ENCODE measurements around the gene TIMP4. TPM values are rescaled to one million over a fixed set of nuclear protein-coding genes. Genes with fewer than 3 reads are reported as not detected.

Gene TIMP4
- total RNA-seq, 1 donor from 2014 or later: not detected

- Mint-ChIP-seq H3K4me3 (ENCODE audit: low read depth) (no peak overlapping the region), H3K27me3 (no peaks in the 10 kb centered on the region), H3K27ac (no peak overlapping the region), H3K9me3 (ENCODE audit: low read depth) (no peaks in the 10 kb centered on the region), H3K36me3 (ENCODE audit: insufficient read depth) (no peaks in the 10 kb centered on the region), H3K4me1 (ENCODE audit: low read depth) (no peaks in the 10 kb centered on the region)
- no peak for TF ChIP-seq CTCF (IDR thresholded peaks at IDR 0.05; ENCODE audit: unreplicated experiment)
- no peak for DNase-seq (ENCODE audit: low spot score, unreplicated experiment)
These were observed 38.2 kb downstream of the TIMP4 start for GRCh38 chr3:12120374-12121140.

GRCh38 chr3:12117473-12117872, 41.2 kb downstream of the TIMP4 start:
- H3K9me3 Mint-ChIP-seq (ENCODE audit: low read depth): no peaks in the 10 kb centered on the region
- no peaks in the 10 kb centered on the region for H3K4me1 Mint-ChIP-seq (ENCODE audit: low read depth)
- TF ChIP-seq CTCF (IDR thresholded peaks at IDR 0.05; ENCODE audit: unreplicated experiment): no peak
- H3K27ac Mint-ChIP-seq: no peak overlapping the region
- no peaks in the 10 kb centered on the region for H3K27me3 Mint-ChIP-seq
- H3K4me3 Mint-ChIP-seq (ENCODE audit: low read depth): no peak overlapping the region
- no peak for DNase-seq (ENCODE audit: low spot score, unreplicated experiment)
- H3K36me3 Mint-ChIP-seq (ENCODE audit: insufficient read depth): no peaks in the 10 kb centered on the region

GRCh38 chr3:12116870-12117269, 41.8 kb downstream of the TIMP4 start:
- H3K4me1 Mint-ChIP-seq (ENCODE audit: low read depth): no peaks in the 10 kb centered on the region
- no peaks in the 10 kb centered on the region for H3K27me3 Mint-ChIP-seq
- H3K4me3 Mint-ChIP-seq (ENCODE audit: low read depth): no peak overlapping the region
- no peaks in the 10 kb centered on the region for H3K36me3 Mint-ChIP-seq (ENCODE audit: insufficient read depth)
- DNase-seq (ENCODE audit: low spot score, unreplicated experiment): no peak
- TF ChIP-seq CTCF (IDR thresholded peaks at IDR 0.05; ENCODE audit: unreplicated experiment): no peak
- no peak overlapping the region for H3K27ac Mint-ChIP-seq
- H3K9me3 Mint-ChIP-seq (ENCODE audit: low read depth): no peaks in the 10 kb centered on the region

- no peaks in the 10 kb centered on the region for H3K4me1 Mint-ChIP-seq (ENCODE audit: low read depth)
- H3K9me3 Mint-ChIP-seq (ENCODE audit: low read depth): peaks cover 9% of the 10 kb centered on the region
- H3K4me3 Mint-ChIP-seq (ENCODE audit: low read depth): no peak overlapping the region
- H3K36me3 Mint-ChIP-seq (ENCODE audit: insufficient read depth): peaks cover 2% of the 10 kb centered on the region
- no peak overlapping the region for H3K27ac Mint-ChIP-seq
- no peak for TF ChIP-seq CTCF (IDR thresholded peaks at IDR 0.05; ENCODE audit: unreplicated experiment)
- DNase-seq (ENCODE audit: low spot score, unreplicated experiment): no peak
- no peaks in the 10 kb centered on the region for H3K27me3 Mint-ChIP-seq
These were observed 42.9 kb downstream of the TIMP4 start for GRCh38 chr3:12115849-12116248.

- H3K36me3 Mint-ChIP-seq (ENCODE audit: insufficient read depth): peaks cover 2% of the 10 kb centered on the region
- no peak for DNase-seq (ENCODE audit: low spot score, unreplicated experiment)
- no peaks in the 10 kb centered on the region for H3K4me1 Mint-ChIP-seq (ENCODE audit: low read depth)
- H3K27ac Mint-ChIP-seq: no peak overlapping the region
- H3K27me3 Mint-ChIP-seq: no peaks in the 10 kb centered on the region
- no peak overlapping the region for H3K4me3 Mint-ChIP-seq (ENCODE audit: low read depth)
- TF ChIP-seq CTCF (IDR thresholded peaks at IDR 0.05; ENCODE audit: unreplicated experiment): no peak
- H3K9me3 Mint-ChIP-seq (ENCODE audit: low read depth): peaks cover 12% of the 10 kb centered on the region
These were observed 43.6 kb downstream of the TIMP4 start for GRCh38 chr3:12115104-12115503.

All from progenitor cell of endocrine pancreas (in vitro differentiated cells).